GM23338 (cell line): ENCODE data around the gene FARS2.

Experiments
- CREB1 ChIP-seq: fragments of 250-450 bp; sonication (Bioruptor Pico); IDR thresholded peaks from 2 replicates; pipeline ENCODE4 v1.5.0; 2020; ENCODE audit warnings: low read depth, mild to moderate bottlenecking, moderate library complexity
- CTCF ChIP-seq, 2 experiments: fragments of 200-600 bp in 1 of 2; sonication (generic) in 1 of 2; conservative IDR thresholded peaks; 2 replicates each; pipeline versions ENCODE4 v1.5.1 to v1.6.1; 2016 to 2017; ENCODE audit warnings: antibody characterized with exemption in 2 of 2, low read depth in 2 of 2, mild to moderate bottlenecking in 2 of 2, moderate library complexity in 1 of 2
- EZH2 ChIP-seq: fragments of 200-600 bp; sonication (generic); IDR thresholded peaks from one replicate; pipeline ENCODE4 v1.8.0; 2017; ENCODE audit warnings: antibody characterized with exemption, mild to moderate bottlenecking, low read depth; ENCODE audit not compliant: unreplicated experiment
- EZH2phosphoT487 ChIP-seq: fragments of 200-600 bp; sonication (generic); IDR thresholded peaks from one replicate; pipeline ENCODE4 v1.8.1; 2018; ENCODE audit warnings: antibody characterized with exemption; ENCODE audit not compliant: unreplicated experiment
- JUNB ChIP-seq: IDR thresholded peaks from one replicate; pipeline ENCODE4 v1.6.1; 2016; ENCODE audit warnings: antibody characterized with exemption; ENCODE audit not compliant: unreplicated experiment
- NANOG ChIP-seq: IDR thresholded peaks from 2 replicates; pipeline ENCODE4 v1.6.1; 2016; ENCODE audit warnings: antibody characterized with exemption, borderline replicate concordance
- POLR2AphosphoS5 ChIP-seq: IDR thresholded peaks from 2 replicates; pipeline ENCODE4 v1.6.1; 2016; ENCODE audit warnings: antibody characterized with exemption, low read depth
- ZNF331 ChIP-seq: fragments of 250-450 bp; sonication (Bioruptor Pico); IDR thresholded peaks from 2 replicates; pipeline ENCODE4 v1.5.0; 2020; ENCODE audit warnings: low read depth, mild to moderate bottlenecking, moderate library complexity
- TF ChIP-seq, protein P1 (sequence below): IDR thresholded peaks from one replicate; pipeline ENCODE4 v1.6.1; 2018; ENCODE audit warnings: antibody characterized with exemption; ENCODE audit not compliant: unreplicated experiment
- TF ChIP-seq, protein P2 (sequence below): IDR thresholded peaks from 2 replicates; pipeline ENCODE4 v1.6.1; 2016; ENCODE audit warnings: antibody characterized with exemption
- TF ChIP-seq, protein P3 (sequence below): fragments of 250-450 bp; sonication (Bioruptor Pico); IDR thresholded peaks from 2 replicates; pipeline ENCODE4 v1.5.0; 2020; ENCODE audit warnings: mild to moderate bottlenecking, moderate library complexity

DNA sequence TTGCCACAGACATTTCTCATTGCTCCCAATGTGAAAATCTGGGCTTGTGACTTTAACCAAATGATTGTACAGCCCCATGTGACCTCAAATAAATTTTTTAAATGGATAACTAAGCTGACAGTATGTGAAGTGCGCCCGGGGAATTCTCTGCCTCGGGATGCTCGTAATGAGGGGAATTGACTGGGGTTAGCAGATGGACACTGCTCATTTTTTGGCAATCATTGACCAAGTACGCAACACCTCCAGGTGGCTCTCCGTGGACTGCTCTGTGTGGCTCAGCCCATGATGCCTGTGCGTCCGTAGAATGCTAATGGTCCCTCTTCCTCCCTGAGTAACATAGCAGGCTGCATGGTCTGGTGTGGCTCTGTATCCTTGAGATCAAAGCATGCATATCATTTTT, 42.4 kb downstream of the FARS2 start:
- TF ChIP-seq EZH2 (no peak), CTCF (conservative IDR thresholded peaks at IDR 0.05; ENCODE audit: low read depth in 2 of 2) (no peak), POLR2AphosphoS5 (no peak), EZH2phosphoT487 (no peak), CREB1 (no peak), NANOG (no peak), JUNB (no peak), ZNF331 (CRISPR knock-in tag) (no peak)
- TF ChIP-seq, protein P1, sequence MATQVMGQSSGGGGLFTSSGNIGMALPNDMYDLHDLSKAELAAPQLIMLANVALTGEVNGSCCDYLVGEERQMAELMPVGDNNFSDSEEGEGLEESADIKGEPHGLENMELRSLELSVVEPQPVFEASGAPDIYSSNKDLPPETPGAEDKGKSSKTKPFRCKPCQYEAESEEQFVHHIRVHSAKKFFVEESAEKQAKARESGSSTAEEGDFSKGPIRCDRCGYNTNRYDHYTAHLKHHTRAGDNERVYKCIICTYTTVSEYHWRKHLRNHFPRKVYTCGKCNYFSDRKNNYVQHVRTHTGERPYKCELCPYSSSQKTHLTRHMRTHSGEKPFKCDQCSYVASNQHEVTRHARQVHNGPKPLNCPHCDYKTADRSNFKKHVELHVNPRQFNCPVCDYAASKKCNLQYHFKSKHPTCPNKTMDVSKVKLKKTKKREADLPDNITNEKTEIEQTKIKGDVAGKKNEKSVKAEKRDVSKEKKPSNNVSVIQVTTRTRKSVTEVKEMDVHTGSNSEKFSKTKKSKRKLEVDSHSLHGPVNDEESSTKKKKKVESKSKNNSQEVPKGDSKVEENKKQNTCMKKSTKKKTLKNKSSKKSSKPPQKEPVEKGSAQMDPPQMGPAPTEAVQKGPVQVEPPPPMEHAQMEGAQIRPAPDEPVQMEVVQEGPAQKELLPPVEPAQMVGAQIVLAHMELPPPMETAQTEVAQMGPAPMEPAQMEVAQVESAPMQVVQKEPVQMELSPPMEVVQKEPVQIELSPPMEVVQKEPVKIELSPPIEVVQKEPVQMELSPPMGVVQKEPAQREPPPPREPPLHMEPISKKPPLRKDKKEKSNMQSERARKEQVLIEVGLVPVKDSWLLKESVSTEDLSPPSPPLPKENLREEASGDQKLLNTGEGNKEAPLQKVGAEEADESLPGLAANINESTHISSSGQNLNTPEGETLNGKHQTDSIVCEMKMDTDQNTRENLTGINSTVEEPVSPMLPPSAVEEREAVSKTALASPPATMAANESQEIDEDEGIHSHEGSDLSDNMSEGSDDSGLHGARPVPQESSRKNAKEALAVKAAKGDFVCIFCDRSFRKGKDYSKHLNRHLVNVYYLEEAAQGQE = no peak
- TF ChIP-seq, protein P2, sequence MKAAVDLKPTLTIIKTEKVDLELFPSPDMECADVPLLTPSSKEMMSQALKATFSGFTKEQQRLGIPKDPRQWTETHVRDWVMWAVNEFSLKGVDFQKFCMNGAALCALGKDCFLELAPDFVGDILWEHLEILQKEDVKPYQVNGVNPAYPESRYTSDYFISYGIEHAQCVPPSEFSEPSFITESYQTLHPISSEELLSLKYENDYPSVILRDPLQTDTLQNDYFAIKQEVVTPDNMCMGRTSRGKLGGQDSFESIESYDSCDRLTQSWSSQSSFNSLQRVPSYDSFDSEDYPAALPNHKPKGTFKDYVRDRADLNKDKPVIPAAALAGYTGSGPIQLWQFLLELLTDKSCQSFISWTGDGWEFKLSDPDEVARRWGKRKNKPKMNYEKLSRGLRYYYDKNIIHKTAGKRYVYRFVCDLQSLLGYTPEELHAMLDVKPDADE = no peak
- TF ChIP-seq, protein P3, sequence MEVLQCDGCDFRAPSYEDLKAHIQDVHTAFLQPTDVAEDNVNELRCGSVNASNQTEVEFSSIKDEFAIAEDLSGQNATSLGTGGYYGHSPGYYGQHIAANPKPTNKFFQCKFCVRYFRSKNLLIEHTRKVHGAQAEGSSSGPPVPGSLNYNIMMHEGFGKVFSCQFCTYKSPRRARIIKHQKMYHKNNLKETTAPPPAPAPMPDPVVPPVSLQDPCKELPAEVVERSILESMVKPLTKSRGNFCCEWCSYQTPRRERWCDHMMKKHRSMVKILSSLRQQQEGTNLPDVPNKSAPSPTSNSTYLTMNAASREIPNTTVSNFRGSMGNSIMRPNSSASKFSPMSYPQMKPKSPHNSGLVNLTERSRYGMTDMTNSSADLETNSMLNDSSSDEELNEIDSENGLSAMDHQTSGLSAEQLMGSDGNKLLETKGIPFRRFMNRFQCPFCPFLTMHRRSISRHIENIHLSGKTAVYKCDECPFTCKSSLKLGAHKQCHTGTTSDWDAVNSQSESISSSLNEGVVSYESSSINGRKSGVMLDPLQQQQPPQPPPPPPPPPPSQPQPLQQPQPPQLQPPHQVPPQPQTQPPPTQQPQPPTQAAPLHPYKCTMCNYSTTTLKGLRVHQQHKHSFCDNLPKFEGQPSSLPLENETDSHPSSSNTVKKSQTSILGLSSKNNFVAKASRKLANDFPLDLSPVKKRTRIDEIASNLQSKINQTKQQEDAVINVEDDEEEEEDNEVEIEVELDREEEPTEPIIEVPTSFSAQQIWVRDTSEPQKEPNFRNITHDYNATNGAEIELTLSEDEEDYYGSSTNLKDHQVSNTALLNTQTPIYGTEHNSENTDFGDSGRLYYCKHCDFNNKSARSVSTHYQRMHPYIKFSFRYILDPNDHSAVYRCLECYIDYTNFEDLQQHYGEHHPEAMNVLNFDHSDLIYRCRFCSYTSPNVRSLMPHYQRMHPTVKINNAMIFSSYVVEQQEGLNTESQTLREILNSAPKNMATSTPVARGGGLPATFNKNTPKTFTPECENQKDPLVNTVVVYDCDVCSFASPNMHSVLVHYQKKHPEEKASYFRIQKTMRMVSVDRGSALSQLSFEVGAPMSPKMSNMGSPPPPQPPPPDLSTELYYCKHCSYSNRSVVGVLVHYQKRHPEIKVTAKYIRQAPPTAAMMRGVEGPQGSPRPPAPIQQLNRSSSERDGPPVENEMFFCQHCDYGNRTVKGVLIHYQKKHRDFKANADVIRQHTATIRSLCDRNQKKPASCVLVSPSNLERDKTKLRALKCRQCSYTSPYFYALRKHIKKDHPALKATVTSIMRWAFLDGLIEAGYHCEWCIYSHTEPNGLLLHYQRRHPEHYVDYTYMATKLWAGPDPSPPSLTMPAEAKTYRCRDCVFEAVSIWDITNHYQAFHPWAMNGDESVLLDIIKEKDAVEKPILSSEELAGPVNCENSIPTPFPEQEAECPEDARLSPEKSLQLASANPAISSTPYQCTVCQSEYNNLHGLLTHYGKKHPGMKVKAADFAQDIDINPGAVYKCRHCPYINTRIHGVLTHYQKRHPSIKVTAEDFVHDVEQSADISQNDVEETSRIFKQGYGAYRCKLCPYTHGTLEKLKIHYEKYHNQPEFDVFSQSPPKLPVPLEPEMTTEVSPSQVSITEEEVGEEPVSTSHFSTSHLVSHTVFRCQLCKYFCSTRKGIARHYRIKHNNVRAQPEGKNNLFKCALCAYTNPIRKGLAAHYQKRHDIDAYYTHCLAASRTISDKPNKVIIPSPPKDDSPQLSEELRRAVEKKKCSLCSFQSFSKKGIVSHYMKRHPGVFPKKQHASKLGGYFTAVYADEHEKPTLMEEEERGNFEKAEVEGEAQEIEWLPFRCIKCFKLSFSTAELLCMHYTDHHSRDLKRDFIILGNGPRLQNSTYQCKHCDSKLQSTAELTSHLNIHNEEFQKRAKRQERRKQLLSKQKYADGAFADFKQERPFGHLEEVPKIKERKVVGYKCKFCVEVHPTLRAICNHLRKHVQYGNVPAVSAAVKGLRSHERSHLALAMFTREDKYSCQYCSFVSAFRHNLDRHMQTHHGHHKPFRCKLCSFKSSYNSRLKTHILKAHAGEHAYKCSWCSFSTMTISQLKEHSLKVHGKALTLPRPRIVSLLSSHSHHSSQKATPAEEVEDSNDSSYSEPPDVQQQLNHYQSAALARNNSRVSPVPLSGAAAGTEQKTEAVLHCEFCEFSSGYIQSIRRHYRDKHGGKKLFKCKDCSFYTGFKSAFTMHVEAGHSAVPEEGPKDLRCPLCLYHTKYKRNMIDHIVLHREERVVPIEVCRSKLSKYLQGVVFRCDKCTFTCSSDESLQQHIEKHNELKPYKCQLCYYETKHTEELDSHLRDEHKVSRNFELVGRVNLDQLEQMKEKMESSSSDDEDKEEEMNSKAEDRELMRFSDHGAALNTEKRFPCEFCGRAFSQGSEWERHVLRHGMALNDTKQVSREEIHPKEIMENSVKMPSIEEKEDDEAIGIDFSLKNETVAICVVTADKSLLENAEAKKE (CRISPR knock-in tag) = no peak
